Stimulated activated CD4-positive, alpha-beta T cell treated with anti-CD3 and anti-CD28 coated beads, Interleukin-12 subunit alpha, Interleukin-12 subunit beta, amount 100 ng/mL, for 48 hours (primary cell): ENCODE measurements around the gene PRPF8.
A peak's percentile ranks its signal among the peaks of the same experiment; 100 is the strongest.
"Not testable (repeated sequence)": the region's sequence is repeated elsewhere in the genome, so short reads cannot be mapped to it uniquely, and the experiment has no call there.

ENCODE experiments used
- DNase-seq, 3 donors: peaks; one replicate each; pipeline ENCODE4 v3.0.0-alpha.2; 2020; ENCODE audit warnings: low read depth in 2 of 3, low spot score in 1 of 3

The PRPF8 gene

DNA sequence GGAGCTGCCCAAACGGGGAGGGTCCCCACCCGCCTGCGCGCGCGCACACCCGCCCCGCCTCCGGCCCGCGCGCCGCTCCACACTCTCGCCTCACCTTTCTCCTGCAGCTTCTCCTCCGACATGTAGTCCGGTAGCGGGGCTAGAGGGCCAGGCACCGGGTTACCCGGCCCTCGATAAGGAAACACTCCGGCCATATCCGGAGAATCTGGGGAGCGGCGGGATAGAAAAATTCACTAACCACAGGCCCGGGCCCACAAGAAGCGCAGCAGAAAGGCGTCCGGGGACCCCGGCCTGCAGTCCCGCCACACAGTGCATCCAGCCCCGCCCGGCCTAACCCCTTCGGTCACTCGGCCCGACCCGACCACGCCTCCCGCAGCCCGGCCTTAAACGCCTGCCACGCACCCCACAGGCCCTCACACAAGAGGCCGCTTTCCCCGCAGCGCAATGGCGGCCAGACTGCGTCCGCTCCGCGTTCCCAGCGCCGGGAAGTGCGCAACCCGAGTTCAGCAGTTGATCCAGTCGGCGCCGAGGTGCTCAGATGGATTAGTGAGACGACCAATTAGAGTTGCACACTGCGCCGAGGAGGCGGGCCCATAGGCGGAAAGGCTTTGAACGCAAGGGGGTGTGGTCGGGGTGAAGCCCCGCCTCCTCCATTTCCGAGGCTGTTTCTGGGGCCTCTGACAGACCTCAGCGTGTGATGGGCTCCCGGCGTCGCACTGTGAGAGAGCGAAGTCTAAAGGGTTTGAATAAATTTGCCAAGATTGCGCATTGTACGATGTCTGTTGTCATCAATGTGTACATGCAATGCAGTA lies at the start of gene PRPF8:
Gene PRPF8, minus strand, starts transcription at position 490 of the 812 bp plus-strand sequence. Its CDS starts 296 bp downstream, at position 194.
- peak; percentile 97 to 99 (median 97) for DNase-seq

DNA sequence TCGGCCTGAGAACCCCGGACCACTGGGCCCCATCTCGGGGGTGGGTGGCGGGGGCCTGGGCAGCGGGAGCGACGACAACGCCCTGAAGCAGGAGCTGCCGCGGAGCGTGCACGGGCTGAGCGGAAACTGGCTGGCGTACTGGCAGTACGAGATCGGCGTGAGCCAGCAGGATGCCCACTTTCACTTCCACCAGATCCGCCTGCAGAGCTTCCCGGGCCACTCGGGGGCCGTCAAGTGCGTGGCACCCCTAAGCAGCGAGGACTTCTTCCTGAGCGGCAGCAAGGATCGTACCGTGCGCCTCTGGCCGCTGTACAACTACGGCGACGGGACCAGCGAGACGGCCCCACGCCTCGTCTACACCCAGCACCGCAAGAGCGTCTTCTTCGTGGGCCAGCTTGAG lies 49.1 kb upstream of the PRPF8 start:
- no peak for DNase-seq

DNA sequence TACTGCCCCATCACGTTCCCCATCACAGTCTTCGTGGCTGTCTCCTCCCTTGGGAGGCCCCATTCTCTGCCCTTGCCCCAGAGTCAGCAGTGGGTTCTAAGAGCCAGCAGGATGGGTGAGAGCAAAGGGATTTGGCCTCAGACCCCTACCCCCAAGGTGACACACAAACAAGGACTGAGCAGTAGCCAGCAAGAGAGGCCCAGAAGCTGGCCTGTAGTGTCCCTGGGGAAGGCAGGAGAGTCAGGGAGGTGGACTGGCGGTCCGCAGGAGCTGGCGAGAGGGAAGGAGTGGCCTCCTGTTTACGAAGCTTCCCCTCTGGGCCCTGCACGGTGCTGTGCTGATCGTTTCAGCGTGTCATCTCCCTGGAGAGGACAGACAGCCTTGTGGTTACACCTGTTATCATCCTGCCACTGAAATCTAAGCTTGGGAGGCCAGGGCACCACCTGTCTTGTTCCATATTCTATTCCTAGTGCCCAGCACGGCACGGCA lies 48.2 kb upstream of the PRPF8 start:
- no peak for DNase-seq

GRCh38 chr17:1732241-1732832 lies 47.7 kb upstream of the PRPF8 start:
- DNase-seq, result no peak

DNA sequence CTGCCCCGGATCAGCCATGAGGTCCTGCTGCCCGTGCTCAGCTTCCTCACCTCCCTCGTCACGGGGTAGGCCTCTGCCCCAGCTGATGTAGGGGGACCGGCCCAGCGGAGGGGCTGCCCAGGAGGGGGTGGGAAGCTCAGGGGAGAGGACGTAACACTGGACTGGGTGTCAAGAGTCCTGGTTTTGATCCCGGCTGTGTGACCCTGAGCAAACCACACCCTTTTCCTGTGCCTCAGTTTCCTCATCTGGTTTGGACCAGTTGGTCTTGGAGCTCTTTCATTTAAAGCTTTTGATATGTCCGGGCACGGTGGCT lies 46.5 kb upstream of the PRPF8 start:
- no peak for DNase-seq

- DNase-seq, result no peak
These were observed 45.9 kb upstream of the PRPF8 start for GRCh38 chr17:1730326-1731193.

DNA sequence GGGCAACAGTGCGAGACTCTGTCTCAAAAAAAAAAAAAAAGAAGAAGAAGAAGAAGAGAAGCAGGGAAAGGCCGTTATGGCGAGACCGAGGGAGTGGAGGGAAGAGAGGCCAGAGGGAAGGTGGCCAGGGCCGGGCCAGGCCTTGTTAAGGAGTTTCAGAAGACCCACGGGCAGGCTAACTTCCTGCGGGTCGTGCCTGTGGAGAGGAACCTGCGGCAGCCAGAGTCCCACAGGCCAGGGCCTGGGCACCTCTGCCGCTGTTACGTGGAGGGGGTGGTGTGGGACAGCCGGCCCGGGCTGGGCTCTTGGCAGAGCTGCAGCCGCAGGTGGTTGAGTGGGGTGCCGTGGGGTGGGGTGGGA lies 45.3 kb upstream of the PRPF8 start:
- no peak for DNase-seq

GRCh38 chr17:1727876-1728630 lies 43.4 kb upstream of the PRPF8 start:
- DNase-seq, result no peak

- no peak for DNase-seq
These were observed 42.7 kb upstream of the PRPF8 start for GRCh38 chr17:1727258-1727789.

GRCh38 chr17:1726626-1727257 lies 42.1 kb upstream of the PRPF8 start:
- no peak for DNase-seq

- DNase-seq, result no peak
These were observed 41.2 kb upstream of the PRPF8 start for GRCh38 chr17:1725642-1726511.

DNA sequence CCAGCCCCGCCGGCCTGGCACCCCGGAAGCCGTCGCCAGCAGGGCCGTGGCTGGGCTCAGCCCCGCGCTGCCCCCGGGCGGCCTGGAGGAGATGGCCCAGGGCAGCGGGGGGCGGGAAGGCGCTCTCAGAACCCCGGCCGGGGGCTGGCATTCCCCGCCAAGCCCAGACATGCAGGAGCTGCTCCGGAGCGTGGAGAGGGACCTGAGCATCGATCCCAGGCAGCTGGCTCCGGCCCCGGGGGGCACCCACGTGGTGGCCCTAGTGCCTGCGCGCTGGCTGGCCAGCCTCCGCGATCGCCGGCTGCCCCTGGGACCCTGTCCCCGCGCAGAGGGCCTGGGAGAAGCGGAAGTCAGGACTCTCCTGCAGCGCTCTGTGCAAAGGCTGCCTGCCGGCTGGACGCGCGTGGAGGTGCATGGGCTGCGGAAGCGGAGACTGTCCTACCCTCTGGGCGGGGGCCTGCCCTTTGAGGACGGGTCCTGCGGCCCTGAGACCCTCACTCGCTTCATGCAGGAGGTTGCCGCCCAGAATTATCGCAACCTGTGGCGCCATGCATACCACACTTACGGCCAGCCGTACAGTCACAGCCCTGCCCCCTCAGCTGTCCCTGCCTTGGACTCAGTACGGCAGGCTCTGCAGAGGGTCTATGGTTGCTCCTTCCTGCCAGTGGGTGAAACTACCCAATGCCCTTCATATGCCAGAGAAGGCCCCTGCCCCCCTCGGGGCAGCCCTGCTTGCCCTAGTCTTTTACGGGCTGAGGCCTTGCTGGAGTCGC lies 40.4 kb upstream of the PRPF8 start:
- DNase-seq, result no peak

DNA sequence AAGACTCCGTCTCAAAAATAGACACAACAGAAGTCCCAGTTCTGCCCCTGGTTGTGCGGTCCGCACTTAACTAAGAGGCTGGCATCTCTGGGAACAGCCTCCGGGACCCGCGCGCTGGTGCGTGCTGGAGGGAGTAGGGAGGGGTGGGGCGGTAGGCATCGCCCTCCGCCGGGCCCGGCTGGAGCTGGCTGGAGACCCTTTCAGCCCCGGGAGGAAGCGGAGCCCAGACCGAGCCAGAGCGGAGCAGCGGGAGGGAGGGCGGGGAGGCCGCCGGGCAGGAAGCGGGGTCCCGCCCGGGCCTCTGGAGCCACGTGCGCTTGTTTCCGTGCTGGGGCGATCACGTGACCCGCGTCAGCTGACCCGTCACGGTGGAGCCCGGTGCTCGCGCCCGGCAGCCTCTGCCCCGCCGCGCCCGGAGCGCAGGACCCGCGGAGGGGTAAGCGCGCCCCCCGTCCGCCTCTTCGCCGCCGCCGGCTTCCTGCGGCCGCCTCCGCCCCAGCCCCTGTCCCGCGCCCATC lies 39.7 kb upstream of the PRPF8 start, which contains the start of gene WDR81:
Gene WDR81, plus strand, starts transcription at position 354 of the 518 bp plus-strand sequence. CDS start 256 bp downstream, outside the sequence.
- peak; percentile 73 to 85 (median 78) for DNase-seq

DNA sequence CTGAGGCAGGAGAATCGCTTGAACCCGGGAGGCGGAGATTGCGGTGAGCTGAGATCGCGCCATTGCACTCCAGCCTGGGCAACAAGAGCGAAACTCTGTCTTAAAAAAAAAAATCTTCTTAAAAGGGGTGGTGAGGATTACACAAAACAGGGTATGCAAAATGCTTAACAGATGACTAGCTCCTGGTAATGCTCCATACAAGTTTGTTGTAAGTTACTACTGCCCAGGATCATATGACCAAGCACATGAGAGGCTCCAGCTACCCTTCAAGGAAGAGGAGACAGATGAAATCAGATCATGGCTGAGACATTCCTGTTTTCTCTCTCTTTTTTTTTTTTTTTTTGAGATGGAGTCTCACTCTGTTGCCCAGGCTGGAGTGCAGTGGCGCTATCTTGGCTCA lies 37.4 kb upstream of the PRPF8 start:
- not testable (repeated sequence) for DNase-seq

- peak in 2 of 3 donors; percentile 59 to 76 for DNase-seq
These were observed 36.3 kb upstream of the PRPF8 start for GRCh38 chr17:1720856-1721386.

DNA sequence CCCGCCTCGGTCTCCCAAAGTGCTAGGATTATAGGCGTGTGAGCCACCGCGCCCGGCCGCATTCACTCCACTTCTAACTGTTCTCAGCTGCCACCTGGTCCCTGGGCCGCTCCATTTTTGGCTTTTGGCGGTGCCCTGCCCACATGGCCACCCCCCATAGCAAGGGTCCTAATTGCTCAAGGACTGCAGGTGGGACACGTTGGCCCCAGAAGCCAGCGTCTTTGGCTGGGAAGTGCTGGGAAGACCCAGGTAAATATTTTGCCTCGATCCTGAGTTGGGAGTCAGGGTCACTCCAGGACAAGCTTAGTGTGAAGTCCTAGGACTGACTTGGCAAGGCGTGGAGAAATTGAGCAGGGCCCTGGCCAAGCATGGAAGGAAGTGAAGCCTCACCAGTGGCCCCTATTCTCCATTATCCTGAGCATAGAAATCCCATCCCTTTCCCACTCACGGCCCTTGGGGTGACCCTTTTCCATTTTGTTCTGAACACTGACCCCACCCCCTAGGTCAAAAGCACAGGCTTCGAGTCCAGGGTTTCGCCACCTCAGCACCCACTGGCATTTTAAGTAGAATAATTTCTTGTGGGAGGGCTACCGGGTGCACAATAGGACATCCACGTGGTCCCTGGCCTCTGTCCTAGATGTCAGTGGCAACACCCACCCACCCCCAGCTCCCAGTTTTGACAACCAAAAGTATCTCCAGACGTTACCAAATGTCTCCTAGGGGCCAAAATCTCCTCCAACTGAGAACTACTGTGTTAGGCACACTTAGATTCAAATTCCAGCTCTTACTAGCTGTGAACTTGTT lies 33.9 kb upstream of the PRPF8 start:
- no peak for DNase-seq
